Nephron (organoid): ENCODE data around the gene AHCY.
"Not testable (repeated sequence)": the region's sequence is repeated elsewhere in the genome, so short reads cannot be mapped to it uniquely, and the experiment has no call there.

Experiments
- H3K27ac Mint-ChIP-seq, 3 experiments: 2 replicates each; pipeline ENCODE4 v1.8.0; 2020; ENCODE audit warnings: mixed read lengths in 3 of 3, mild to moderate bottlenecking in 2 of 3, moderate library complexity in 1 of 3
- H3K27me3 Mint-ChIP-seq: 2 replicates; pipeline ENCODE4 v1.8.0; 2021; ENCODE audit warnings: low read depth, mild to moderate bottlenecking, moderate library complexity, mixed read lengths
- H3K36me3 Mint-ChIP-seq: 2 replicates; pipeline ENCODE4 v1.8.0; 2020; ENCODE audit warnings: low read depth, mixed read lengths
- H3K4me1 Mint-ChIP-seq: 2 replicates; pipeline ENCODE4 v1.8.0; 2020; ENCODE audit warnings: mixed read lengths
- H3K4me3 Mint-ChIP-seq, 3 experiments: 2 replicates each; pipeline ENCODE4 v1.8.0; 2020; ENCODE audit warnings: mild to moderate bottlenecking in 3 of 3, mixed read lengths in 3 of 3, moderate library complexity in 2 of 3
- H3K9me3 Mint-ChIP-seq: 2 replicates; pipeline ENCODE4 v1.8.0; 2020; ENCODE audit warnings: mixed read lengths
- CTCF ChIP-seq, 3 experiments: fragments of 200-600 bp; sonication (generic); IDR thresholded peaks; one replicate each; pipeline ENCODE4 v1.5.0; 2021; ENCODE audit warnings: antibody characterized with exemption in 3 of 3; ENCODE audit not compliant: unreplicated experiment in 3 of 3

AHCY gene

DNA sequence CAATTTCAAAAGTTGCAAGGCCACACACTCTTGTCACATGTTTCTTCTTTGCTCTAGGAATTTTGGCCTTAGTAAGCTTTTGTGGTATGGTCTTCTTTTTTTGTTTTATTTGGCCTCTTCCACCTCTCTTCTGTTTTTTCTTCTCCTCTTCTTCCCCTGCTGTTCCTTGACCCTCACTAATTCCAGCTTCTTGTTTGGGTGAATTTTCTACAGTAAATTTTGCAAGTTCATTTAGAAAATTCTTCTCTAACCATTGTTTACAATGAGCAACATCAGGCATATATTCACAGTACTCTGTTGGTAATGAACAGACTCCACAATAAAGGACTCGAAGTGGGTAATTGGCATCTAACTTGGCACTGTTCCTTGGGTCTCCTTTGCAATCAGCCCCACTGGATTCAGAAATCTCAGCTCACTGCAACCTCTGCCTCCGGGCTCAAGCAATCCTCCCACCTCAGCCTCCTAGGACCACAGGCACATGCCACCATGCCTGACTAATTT, 57.0 kb downstream of the AHCY start:
- peak overlapping the region in 2 of 3 experiments; percentile 12 to 43 for H3K27ac Mint-ChIP-seq
- no peaks in the 10 kb centered on the region for H3K9me3 Mint-ChIP-seq
- no peak overlapping the region for H3K4me3 Mint-ChIP-seq
- H3K36me3 Mint-ChIP-seq = no peaks in the 10 kb centered on the region
- H3K4me1 Mint-ChIP-seq = peaks cover 41% of the 10 kb centered on the region
- no peaks in the 10 kb centered on the region for H3K27me3 Mint-ChIP-seq
- TF ChIP-seq CTCF (IDR thresholded peaks at IDR 0.05; ENCODE audit: unreplicated experiment in 3 of 3) = no peak

DNA sequence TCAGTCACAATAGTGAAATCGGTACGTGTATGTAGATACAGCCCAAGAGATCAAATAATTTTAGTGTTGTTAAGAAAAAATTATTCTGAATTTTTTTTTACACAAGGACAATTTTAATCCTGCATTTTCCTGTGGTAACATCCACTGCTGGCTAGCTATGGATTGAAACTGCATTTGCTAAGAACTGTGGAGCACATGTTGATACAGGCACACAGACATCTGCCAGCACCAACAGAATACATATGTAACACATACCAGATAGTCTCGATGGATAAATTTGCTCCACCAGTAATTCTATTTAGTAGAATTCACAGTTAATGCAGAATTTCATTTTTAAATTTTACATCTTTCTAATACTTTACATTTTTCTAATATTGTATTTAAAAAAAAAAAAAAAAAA, 59.8 kb downstream of the AHCY start:
- H3K27ac Mint-ChIP-seq = no peak overlapping the region
- peaks cover 42% of the 10 kb centered on the region for H3K4me1 Mint-ChIP-seq
- H3K9me3 Mint-ChIP-seq = peaks cover 14% of the 10 kb centered on the region
- peaks cover 6% of the 10 kb centered on the region for H3K36me3 Mint-ChIP-seq
- no peaks in the 10 kb centered on the region for H3K27me3 Mint-ChIP-seq
- no peak overlapping the region for H3K4me3 Mint-ChIP-seq
- no peak for TF ChIP-seq CTCF (IDR thresholded peaks at IDR 0.05; ENCODE audit: unreplicated experiment in 3 of 3)

DNA sequence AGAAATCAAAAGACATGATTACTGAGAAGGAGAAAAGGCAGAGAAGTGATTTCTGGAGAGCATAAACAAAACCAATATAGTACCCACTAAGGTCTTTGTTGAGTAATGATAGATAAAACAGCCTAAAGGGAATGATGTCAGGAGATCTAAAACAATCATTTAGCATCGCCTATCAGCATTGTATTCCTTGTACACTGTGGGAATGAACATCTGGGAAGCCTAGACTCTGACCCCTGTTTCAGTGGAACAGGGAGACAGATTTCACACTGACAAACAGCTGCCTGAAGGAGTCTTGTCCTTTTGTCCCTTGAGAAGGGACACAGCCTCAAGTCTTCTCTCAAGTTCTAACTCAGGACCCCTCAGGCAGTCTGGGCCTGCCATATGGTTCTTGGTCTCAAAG, 60.3 kb downstream of the AHCY start:
- H3K27ac Mint-ChIP-seq = peak overlapping the region in 1 of 3 experiments; percentile 29
- peaks cover 19% of the 10 kb centered on the region for H3K9me3 Mint-ChIP-seq
- H3K27me3 Mint-ChIP-seq = no peaks in the 10 kb centered on the region
- no peak overlapping the region for H3K4me3 Mint-ChIP-seq
- peaks cover 10% of the 10 kb centered on the region for H3K36me3 Mint-ChIP-seq
- TF ChIP-seq CTCF (IDR thresholded peaks at IDR 0.05; ENCODE audit: unreplicated experiment in 3 of 3) = no peak
- peaks cover 42% of the 10 kb centered on the region for H3K4me1 Mint-ChIP-seq

- peaks cover 27% of the 10 kb centered on the region for H3K9me3 Mint-ChIP-seq
- H3K4me1 Mint-ChIP-seq = peaks cover 42% of the 10 kb centered on the region
- peak overlapping the region in 1 of 3 experiments; percentile 14 for H3K27ac Mint-ChIP-seq
- not testable (repeated sequence) for H3K27me3 Mint-ChIP-seq, H3K4me3 Mint-ChIP-seq
- peaks cover 10% of the 10 kb centered on the region for H3K36me3 Mint-ChIP-seq
Observed at GRCh38 chr20:34242015-34242414, 61.1 kb downstream of the AHCY start.

DNA sequence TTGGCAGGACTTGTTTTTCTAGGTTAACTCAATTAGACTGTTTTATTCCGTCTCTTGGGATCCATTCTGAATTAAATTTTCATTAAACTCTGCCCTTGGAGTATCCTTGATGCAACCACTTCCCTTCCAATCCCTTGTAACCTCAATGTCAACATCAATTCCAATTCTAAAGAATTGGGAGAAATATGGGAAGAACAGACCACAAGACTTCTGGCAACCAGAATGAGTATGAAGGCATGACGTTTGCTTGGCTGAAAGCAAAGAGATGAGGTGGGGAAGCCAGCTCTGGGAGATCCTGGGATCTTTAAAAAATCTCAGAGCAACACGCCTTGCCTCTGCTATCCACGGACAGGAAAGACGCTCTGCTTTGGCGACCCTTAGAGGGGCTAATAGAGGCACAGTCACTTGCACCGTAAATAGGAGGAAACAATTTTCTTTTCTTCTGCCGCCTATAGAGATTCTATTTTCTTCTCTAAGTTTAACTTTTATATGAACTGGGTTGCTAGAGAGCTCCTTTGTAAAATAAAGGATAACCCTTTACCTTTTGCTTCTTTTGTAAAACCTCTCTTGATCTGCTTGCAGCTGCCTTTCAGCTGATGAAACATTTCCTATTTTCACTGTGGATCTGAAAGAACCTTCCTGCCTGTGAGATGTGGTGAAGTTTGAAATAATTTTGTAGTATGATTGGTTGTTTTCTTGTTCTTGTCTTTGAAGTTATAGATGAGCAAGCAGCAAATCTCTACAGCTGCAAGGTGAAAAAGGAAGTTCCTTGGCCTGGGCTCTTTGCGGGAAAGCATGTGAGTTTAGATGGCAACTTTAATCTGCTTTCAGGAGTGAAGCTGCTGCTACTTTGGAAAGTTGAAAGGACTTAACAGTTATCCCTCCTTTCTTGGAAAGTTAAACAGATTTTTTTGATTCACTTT, 62.2 kb downstream of the AHCY start, which contains the start of gene ASIP:
Gene ASIP (plus strand): TSS at position 731 of the 923 bp plus-strand sequence. CDS start 18,952 bp downstream, outside the sequence.
- no peak for TF ChIP-seq CTCF (IDR thresholded peaks at IDR 0.05; ENCODE audit: unreplicated experiment in 3 of 3)
- Mint-ChIP-seq H3K9me3 (peaks cover 27% of the 10 kb centered on the region), H3K27me3 (no peaks in the 10 kb centered on the region), H3K36me3 (peaks cover 10% of the 10 kb centered on the region), H3K4me3 (no peak within 1 kb of the TSS), H3K4me1 (peaks cover 38% of the 10 kb centered on the region), H3K27ac (peak within 1 kb of the TSS in 1 of 3 experiments; percentile 38)

DNA sequence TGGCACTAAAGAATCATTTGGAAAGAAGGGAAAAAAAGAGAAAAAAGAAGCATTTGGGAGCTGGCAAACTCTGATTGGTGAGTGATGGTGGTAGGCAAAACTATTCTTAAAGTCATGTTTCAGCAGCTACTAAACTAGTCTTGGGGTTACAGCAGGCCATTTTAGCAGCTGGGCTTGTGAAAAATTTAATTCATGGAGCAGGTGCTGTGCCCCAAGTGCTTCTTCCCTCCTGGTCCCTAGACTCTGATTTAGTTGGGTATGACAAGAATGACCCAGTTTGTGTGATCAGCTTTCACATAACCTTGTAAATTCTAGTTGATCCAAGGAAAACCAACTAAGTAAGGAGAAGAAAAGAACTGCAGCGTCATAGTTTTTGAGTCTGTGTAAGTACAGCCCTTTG, 63.0 kb downstream of the AHCY start:
- peaks cover 10% of the 10 kb centered on the region for H3K36me3 Mint-ChIP-seq
- TF ChIP-seq CTCF (IDR thresholded peaks at IDR 0.05; ENCODE audit: unreplicated experiment in 3 of 3) = no peak
- H3K4me3 Mint-ChIP-seq = no peak overlapping the region
- H3K27ac Mint-ChIP-seq = no peak overlapping the region
- peaks cover 35% of the 10 kb centered on the region for H3K4me1 Mint-ChIP-seq
- H3K27me3 Mint-ChIP-seq = peaks cover 4% of the 10 kb centered on the region
- peaks cover 30% of the 10 kb centered on the region for H3K9me3 Mint-ChIP-seq
